Ecto neural progenitor cell (in vitro differentiated cells): Measurements from ENCODE around the gene MAD1L1.

Source experiments
- DNase-seq: peaks from one replicate; pipeline ENCODE4 v3.0.0-alpha.2; 2018; ENCODE audit warnings: low spot score

MAD1L1 gene

DNA sequence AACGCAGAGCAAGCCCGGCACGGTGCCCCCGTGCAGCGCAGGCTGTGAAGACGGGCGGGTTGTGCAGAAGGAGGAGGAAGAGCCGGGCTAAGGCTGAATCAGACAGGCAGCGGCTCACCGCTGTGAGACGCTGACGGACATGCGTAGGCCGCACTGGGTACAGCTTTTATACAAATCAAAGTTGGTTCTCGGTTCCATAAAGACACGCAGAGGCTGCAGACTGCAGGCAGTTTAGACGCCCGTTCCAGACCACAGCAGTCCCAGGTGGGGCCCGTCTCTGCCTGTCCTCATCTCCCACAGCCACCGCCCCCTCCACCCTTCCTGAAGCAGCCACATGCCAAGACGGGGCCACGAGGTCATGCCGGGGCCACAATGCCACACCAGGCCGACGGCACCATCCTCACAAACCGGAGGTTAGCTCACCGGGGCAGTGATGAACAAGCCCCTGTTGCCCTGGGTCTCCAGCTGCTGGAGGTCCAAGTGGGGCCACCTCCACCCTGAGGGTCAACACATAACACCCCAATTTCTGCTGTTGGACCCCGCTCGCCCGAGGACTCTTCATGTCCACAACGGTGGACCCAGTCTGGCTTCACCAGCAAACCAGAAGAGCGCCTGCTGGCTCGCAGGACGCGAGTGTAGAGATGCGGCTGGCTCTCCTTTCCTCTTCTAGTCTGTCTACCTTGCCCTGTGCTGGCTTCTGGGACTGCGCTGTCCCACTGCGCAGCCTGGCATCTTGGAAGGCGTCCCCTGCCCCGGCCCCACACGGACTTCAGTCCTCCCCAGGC lies 335.5 kb downstream of the MAD1L1 start:
- no peak for DNase-seq

DNA sequence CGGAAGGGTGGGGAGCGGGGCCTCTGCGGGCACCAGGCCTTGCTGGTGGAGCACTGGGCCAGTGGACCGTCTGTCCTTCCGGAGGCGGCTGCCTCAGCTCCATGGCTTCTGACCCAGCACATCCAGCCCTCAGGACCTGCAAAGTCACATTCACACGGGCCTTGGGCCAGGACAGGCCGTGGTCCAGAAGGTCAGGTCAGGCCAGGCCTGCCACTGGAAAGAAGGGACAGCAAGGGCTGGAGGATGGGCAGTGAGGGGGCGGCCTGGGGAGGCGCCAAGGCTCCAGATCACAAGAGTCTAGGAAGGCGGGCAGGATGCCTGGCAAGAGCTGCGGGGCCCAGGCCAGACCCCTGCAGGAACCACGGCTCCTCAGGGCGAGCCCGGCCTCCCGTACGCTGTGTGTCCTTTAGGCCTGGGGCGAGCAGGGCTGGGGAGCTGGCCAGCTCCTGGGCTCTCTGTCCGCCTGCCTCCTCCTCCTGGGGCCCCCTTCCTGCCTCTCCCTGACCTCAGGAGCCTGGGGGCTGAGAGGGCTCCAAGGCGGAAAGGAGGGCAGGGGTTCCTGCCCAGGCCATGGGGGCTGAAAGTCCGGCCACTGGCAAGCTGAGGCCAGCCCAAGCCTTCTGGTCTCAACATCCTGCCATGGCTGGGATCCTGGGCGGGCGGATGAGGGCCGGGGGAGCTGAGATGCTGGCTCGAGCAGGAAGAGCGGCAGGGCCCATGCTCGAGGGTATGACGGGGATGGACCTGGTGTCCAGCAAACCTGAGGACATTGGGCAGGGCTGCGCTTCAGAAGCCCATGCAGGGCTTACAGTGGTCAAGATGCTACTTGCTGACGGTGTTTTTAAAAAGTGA lies 336.9 kb downstream of the MAD1L1 start:
- no peak for DNase-seq

DNA sequence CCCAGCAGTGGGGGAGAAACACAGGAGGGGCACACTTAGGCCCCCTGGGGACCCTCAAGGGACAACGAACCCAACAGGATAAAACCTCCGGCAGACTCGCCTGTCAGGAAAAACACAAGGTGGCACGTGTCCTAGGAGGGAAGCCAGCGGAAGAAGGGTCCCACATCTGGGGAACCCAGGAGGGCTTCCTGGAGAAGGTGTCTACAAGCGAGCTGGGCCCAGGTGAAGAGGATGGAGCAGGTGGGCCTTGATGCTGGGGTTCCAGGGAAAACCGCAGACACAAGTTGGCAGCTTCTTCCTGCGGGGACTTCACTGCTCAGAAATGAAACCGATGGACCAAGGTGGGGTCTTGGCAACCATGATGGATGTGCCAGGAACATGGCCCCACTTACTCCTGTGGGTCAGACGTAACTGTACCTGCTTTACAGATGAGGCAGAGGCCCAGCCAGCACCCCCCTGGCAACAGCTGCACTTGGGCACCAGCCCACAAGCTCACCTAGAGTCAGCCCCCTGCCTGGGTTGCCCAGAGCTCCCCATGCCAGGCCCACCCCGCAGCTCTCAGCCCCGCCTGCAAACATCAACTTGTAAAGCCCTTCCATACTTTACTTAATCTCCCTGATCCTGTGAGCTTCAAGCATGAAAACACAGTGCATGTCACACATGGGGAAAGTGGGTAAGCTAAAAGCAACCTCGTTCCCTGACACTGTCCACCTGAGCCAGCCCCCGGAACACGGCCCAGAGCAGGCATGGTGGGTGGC lies 337.7 kb downstream of the MAD1L1 start:
- no peak for DNase-seq

DNA sequence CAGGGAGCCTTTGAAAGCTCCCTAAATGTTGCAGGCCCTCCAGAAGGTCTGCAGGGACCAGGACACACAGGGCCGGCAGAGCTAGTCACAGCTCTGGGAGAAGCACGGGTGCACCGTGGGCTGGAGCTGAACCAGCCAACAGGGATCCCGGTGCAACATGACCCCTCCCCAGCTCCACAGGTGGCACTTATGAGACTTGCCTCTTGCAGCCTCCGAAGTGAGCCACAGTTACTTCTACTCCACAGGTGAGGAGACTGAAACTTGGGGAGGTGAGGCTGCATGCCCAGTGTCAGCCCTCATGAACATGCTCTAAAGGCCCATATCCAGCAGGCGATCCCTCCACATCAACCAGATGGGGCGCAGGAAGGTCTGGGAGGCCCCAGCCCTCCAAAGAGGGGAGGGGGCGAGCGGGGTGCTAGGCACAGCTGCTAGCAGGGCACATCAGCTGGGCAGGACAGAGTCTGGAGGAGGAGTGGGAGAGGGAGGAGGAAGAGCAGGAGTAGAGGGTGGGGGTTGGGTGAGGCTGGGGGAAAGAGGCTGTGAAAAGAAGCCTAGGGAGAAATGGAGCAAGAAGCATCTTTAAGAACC lies 338.3 kb downstream of the MAD1L1 start:
- DNase-seq, result no peak

DNA sequence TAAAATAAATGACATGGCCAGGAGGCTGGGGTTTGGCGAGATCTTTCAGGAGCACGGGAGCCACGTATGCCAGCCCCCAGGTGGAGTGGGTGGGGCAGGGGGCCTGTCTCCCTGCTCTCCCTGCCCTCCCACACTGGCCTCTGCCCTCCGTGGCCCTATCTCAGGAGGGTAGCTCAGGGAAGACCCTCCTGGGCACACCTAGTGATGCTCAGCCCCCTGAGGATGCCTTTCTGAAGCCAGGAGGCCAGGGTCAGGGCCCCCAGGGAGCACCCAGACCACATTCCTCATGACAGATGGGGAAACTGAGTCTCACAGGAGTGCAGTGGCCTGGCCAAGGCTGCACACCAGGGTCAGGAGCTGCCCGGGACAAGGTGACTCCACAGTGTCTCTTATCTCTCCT lies 339.3 kb downstream of the MAD1L1 start:
- DNase-seq, result no peak

DNA sequence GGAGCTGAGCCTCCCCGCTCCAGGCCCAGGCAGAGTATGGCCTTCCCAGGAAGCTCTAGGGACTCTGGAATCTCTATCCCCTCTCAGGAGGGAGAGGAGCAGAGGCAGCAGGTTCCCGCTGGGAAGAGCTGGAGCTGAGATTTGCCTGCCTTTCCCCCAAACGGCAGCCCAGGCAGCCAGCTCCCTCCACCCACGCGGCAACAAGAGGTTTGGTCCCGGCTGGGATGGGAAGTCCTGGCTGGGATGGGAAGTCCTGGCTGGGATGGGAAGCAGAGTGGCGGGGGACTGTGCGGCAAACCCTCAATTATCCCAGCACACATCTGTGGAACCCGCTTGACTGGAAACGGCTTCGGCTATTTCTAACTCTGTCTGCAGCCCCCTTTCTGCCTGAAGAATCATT lies 339.7 kb downstream of the MAD1L1 start:
- no peak for DNase-seq

DNA sequence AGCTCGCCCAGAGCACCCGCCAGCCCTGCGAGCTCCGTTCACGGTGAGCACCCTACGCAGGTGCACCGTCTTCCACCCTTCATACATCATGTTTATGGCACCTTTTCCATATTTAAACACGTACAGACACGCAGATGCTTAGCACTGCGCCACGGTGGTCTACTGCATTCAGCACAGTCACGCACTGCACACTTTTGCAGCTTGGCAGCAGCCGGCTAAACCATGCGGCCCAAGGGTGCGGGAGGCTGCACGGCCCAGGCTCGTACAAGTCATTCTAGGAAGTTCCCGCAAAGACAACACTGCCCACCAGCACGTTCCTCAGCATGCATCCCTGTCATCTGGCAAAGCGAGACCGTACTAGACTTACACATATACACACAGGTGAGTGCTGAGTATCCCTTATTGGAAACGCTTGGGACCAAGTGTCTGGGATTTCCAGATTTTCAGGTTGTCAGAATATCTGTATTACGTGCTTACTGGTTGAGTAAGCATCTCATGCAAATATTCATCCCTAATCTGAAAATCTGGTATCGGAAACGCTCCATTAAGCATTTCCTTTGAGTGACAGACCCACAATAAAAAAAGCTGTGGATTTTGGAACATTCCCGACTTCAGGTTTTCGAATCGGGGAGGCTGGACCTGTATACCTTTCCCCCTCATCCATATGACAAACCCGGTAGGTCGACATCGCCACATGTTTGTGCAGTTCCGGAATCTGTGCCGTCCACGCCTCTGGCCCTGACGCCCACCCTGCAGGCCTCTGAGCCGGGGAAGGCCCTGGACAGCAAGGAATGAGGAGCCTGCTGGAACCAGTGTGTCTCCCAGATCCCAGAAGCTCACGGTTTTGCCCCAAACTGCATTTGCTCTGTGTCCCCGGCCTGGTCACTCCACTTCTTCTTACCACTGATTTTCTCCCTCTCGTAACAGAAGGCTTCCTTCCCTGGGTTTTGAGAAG lies 340.5 kb downstream of the MAD1L1 start:
- no peak for DNase-seq

DNA sequence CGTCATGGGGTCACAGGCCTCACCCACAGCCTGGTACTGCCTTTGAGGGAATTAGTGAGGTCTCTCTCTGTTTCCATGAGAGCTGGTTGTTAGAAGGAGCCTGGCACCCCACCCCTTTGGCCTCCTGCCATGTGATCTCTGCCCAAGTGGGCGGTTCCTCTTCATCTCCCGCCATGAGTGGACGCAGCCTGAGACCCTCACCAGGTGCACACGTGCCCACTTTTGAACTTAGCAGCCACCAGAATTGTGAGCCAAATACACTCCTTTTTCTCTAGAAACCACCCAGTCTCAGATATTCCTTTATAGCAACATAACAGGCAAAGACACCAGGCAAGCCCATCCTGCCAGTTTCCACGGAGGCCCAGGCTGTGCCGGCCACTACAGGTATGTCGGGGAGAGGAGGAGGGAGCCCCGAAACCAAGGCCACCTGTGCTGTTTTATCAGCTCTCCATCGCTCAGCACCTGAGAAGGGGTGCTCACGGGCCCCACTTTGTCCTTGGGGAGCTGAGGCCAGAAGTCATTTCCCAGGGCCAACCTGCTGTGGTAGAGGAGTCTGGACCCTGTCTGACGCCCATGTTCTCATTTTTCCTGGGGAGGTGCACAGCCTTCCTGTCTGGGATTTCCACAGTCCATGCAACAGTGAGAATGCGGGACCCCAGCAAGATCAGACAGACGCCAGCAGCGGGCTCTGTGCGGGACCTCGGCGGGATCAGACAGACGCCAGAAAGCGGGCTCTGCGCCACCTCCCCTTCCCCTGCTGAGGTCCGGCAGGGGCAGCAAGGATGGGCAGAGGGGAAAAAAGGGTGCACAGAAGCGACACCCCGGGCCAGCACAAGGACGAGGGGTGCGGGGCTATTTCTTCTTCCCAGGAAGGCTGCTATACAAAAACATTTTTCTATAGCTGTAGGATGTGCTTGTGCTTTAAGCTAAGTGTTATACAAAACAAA lies 342.2 kb downstream of the MAD1L1 start:
- no peak for DNase-seq

DNA sequence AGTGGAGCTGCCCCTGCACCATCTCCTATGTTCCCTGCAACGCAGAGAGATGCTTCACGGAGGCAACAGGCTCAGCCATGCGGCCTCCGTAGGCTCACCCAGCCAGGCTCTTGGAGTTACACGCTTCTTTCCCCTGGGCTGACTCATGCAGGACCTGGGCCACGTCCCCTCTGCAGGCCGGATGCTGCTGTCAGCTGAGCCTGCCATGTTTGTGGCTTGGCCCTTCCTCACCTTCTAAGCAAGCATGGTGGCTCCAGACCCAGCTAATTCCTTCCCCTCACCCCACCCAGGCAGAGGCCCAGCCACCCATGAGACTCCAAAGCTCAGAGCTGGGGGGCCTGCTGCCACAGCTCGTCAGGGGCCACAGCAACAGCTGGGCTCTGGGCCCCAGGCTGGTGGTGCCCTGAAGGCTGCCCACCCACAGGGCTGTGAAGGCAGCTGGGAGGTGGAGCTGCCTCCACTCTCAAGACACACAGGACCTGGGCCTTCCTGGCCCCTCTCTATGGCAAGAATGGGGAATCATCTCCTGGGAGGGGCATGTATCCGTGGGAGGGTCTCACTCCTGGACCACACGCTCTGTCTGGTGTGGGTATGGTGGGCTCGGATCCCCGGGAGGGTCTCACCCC lies 343.1 kb downstream of the MAD1L1 start:
- DNase-seq, result no peak

DNA sequence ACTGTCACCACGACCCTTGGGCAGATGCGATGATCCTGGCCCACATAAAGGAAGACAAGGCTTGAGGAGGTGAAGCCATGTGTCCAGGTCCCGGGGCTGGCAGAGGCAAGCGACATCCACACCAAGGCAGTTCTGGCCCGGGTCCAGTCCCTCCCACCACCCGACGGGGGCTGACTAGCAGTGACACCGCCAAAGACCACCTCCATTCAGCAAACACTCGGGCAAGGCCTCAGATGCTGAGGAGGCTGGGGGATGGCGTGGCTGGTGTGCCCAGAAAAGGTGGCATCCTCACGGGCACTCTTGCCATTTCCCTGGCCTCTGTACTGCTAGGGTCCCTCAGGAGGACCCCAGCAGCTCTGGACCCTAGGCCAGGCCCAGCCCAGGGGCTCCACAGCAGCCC lies 343.7 kb downstream of the MAD1L1 start:
- no peak for DNase-seq

DNA sequence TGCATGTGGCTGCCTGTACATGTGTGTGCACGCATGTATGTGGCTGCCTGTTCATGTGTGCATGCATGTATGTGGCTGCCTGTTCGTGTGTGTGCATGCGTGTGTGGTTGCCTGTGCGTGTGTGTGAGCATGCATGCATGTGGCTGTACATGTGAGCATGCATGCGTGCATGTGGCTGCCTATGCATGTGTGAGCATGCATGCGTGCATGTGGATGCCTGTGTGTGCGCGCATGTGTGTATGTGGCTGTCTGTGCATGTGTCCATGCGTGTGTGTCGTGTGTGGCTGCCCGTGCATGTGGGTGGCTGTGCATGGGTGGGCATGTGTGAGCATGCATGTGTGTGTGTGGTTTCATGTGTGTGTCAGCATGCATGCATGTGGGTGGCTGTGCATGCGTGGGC lies 344.3 kb downstream of the MAD1L1 start:
- no peak for DNase-seq

DNA sequence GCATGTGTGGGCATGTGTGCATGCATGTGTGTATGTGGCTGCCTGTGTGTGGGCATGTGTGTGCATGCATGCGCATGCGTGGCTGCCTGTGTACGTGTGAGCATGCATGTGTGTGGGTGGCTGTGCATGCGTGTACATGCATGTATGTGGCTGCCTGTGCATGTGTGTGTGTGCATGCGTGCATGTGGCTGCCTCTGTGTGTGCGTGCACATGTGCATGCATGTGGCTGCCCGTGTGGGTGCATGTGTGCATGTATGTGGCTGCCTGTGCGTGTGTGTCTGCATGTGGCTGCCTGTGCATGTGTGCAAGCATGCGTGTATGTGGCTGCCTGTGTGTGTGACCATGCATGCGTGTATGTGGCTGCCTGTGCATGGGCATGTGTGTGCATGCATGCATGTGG lies 345.5 kb downstream of the MAD1L1 start:
- no peak for DNase-seq

DNA sequence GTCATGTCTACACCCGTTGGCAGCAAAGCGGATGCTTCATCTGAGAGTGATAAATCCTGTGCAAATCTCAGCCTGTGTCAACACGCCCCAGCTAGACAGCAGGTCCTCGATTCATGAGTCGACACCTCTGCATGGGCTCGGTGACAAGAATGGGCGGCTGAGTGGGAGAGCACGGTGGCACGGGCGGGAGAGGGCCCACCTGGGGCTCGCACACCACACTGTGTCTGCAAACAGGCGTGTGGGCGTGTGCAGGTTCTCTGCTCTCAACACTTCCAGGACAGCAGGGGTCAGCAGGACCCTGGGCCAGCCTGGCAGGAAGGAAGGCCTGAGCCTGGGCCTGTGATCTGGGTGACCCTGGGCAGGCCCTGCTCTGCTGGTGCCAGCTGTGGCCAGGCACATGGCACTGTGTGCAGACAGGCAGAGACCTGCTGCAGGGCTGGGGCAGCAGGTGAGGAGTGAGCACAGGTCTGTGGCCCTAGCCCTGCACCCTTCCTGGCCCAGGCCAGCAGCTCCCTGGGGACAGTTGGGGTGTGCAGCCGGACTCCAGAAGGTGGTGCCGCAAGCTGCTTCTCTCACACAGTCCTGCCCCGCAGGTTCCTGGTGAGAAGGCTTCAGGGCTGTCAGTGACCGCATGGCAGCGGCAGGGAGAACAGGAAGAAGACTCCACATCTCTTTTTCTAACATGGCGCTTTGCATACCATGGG lies 346.2 kb downstream of the MAD1L1 start:
- DNase-seq, result no peak

DNA sequence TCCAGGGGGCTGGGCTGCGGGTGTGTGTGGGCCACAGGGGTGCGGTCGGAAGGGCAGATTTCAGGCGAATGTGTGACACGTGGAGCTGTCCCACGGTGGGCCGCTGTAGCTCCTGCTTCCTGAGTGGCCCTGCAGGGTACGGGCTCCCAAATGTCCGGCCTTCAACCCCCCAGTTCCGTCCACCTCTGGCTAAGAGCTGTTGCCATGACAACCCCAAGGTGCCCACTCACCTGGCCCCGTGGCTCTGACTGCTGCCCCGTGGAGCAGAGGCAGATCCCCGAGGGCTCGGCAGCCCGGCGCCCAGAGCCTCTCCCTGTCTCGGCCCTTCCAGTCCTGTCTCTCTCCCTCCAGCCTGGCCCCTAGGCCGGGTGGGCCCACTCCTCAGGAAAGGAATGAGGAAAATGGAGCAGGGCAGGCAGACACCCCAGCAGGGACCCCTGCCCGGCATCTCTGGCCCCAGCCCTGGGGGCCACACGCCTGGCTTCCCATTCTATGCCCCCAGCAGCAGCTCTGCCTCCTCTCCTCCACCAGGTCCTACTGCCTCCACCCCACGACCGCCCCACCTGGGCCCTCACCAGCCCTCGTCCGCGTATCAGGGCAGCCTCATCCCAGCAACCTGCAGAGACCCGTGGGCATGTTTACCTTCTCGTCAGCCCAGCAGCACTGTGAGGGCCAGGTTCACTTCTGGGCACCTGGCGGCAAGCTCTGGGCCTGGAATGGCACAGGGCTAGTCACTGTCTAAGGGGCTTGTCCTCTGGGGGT lies 347.1 kb downstream of the MAD1L1 start:
- no peak for DNase-seq

DNA sequence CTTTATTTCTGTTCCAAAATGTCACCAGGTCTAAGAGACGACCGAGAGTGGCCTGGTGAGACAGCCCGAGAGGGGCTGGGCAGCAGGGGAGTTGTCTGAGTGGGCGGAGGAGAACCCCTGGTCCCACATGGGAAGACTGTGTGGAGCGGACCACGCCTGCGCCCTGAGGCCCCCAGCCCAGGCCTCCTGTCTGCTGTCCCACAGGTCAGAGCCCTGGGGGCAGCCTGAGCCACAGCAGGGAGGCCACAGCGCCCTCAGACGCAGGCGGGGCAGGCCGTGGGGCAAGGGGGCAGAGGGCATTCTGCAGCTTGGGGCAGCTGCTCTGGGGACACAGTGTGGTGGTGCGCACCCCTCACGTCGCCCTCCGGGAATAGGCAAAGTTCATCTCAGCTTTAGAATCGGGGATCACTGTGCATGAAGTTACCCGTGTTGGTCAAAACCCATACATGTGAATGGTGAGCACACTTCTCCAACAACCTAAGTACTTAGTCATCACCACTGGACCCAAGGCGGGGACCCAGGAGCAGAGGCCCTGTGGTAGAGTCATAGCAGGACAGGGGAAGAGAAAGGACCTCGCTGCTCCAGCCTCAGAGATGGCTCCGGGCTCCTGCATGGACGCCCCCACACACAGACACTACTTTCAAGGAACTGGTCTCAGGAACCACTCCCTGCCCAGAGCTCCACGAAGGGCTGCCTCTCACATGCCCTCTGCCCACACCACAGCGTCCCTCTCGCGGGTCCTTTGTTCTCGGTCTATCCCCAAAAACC lies 348.0 kb downstream of the MAD1L1 start:
- DNase-seq, result no peak

DNA sequence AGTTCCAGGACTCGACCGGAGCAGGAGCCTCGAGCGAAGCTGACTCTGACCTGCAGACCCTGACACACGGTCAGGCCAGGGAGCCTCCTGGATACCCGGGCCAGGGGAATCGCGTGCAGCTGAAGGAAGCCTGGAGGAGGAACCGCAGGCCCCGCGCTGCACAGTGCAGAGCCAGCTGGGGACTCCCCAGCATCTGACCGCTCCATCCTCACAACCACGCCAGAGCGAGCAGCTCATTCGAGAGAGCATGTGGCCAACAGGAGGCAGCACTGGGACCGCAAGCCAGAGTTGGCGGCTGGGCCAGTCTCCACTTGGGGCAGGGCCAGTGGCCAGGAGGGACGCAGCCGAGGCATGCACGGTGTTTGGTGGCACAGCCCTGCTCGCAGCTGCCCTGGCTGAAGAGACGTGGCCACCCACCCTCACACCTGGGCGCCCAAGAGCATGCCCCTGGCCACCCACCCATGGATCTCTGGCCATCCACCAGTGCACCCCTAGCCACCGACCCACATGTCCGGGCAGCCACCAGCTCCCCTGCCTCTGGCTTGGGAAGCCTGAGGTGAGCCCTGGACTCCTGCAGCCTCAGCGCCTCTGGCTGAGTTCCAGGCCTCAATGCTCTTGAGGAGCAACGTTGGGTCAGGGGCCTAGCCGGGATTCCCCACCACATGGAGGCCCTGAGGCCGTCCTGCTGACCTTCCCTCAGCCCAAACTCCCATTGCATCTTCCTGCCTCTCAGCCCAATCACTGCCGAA lies 348.7 kb downstream of the MAD1L1 start:
- no peak for DNase-seq
